Measurements from ENCODE around the gene RERG. TPM values are rescaled to one million over a fixed set of nuclear protein-coding genes. Genes with fewer than 3 reads are reported as not detected.

The RERG gene
- total RNA-seq, 1 donor from 2014 or later, result 0.14 TPM

GRCh38 chr12:15201056-15201455, 20.2 kb downstream of the RERG start:
- no peaks in the 10 kb centered on the region for H3K4me1 ChIP-seq (ENCODE audit: insufficient read depth, low read length)
- H3K27ac ChIP-seq (ENCODE audit: low read depth, low read length), result no peak overlapping the region
- H2AFZ ChIP-seq (ENCODE audit: low read depth, low read length), result no peak overlapping the region
- peaks cover 3% of the 10 kb centered on the region for H3K9me3 Mint-ChIP-seq (ENCODE audit: unreplicated experiment)
- H3K4me2 ChIP-seq (ENCODE audit: low read length), result no peak overlapping the region
- H4K20me1 ChIP-seq (ENCODE audit: insufficient read depth, low read length), result no peaks in the 10 kb centered on the region
- H3K4me3 Mint-ChIP-seq (ENCODE audit: unreplicated experiment), result no peak overlapping the region
- H3K4me1 Mint-ChIP-seq (ENCODE audit: low read depth, unreplicated experiment), result no peaks in the 10 kb centered on the region
- no peaks in the 10 kb centered on the region for H3K36me3 Mint-ChIP-seq (ENCODE audit: low read depth, unreplicated experiment)
- H3K9me3 ChIP-seq (ENCODE audit: insufficient read depth, low read depth, low read length), result no peaks in the 10 kb centered on the region
- no peak for TF ChIP-seq CTCF (IDR thresholded peaks at IDR 0.05; ENCODE audit: insufficient read depth, low read depth, low read length)
- no peak for TF ChIP-seq EZH2 (IDR thresholded peaks at IDR 0.05; ENCODE audit: insufficient read depth, low read length)
- no peaks in the 10 kb centered on the region for H3K36me3 ChIP-seq (ENCODE audit: insufficient read depth, low read length)
- H3K4me3 ChIP-seq (ENCODE audit: insufficient read depth, low read depth, low read length), result no peak overlapping the region
- H3K9ac ChIP-seq (ENCODE audit: low read length), result no peak overlapping the region
- peaks cover 4% of the 10 kb centered on the region for H3K27me3 Mint-ChIP-seq (ENCODE audit: low read depth, unreplicated experiment)
- DNase-seq (ENCODE audit: low read depth) (no peak), FAIRE-seq (no peak)
- no peaks in the 10 kb centered on the region for H3K27me3 ChIP-seq (ENCODE audit: insufficient read depth, low read length)
- H3K79me2 ChIP-seq (ENCODE audit: insufficient read depth, low read length), result no peaks in the 10 kb centered on the region
- H3K27ac Mint-ChIP-seq (ENCODE audit: unreplicated experiment), result no peak overlapping the region

- Mint-ChIP-seq H3K4me1 (ENCODE audit: low read depth, unreplicated experiment) (no peaks in the 10 kb centered on the region), H3K27me3 (ENCODE audit: low read depth, unreplicated experiment) (peaks cover 4% of the 10 kb centered on the region), H3K36me3 (ENCODE audit: low read depth, unreplicated experiment) (no peaks in the 10 kb centered on the region), H3K27ac (ENCODE audit: unreplicated experiment) (no peak overlapping the region), H3K4me3 (ENCODE audit: unreplicated experiment) (no peak overlapping the region), H3K9me3 (ENCODE audit: unreplicated experiment) (peaks cover 3% of the 10 kb centered on the region)
- Histone ChIP-seq H4K20me1 (ENCODE audit: insufficient read depth, low read length) (no peaks in the 10 kb centered on the region), H3K27me3 (ENCODE audit: insufficient read depth, low read length) (no peaks in the 10 kb centered on the region), H3K27ac (ENCODE audit: low read depth, low read length) (no peak overlapping the region), H3K9me3 (ENCODE audit: insufficient read depth, low read depth, low read length) (no peaks in the 10 kb centered on the region), H3K36me3 (ENCODE audit: insufficient read depth, low read length) (no peaks in the 10 kb centered on the region), H2AFZ (ENCODE audit: low read depth, low read length) (no peak overlapping the region), H3K4me3 (ENCODE audit: insufficient read depth, low read depth, low read length) (no peak overlapping the region), H3K4me1 (ENCODE audit: insufficient read depth, low read length) (no peaks in the 10 kb centered on the region), H3K4me2 (ENCODE audit: low read length) (no peak overlapping the region), H3K9ac (ENCODE audit: low read length) (no peak overlapping the region), H3K79me2 (ENCODE audit: insufficient read depth, low read length) (no peaks in the 10 kb centered on the region)
- TF ChIP-seq CTCF (IDR thresholded peaks at IDR 0.05; ENCODE audit: insufficient read depth, low read depth, low read length) (no peak), EZH2 (IDR thresholded peaks at IDR 0.05; ENCODE audit: insufficient read depth, low read length) (no peak)
- DNase-seq (ENCODE audit: low read depth) (no peak), FAIRE-seq (no peak)
These were observed 20.6 kb downstream of the RERG start for GRCh38 chr12:15200641-15201040.

- Histone ChIP-seq H3K4me2 (ENCODE audit: low read length) (no peak overlapping the region), H3K79me2 (ENCODE audit: insufficient read depth, low read length) (no peaks in the 10 kb centered on the region), H3K9ac (ENCODE audit: low read length) (no peak overlapping the region), H2AFZ (ENCODE audit: low read depth, low read length) (no peak overlapping the region), H3K9me3 (ENCODE audit: insufficient read depth, low read depth, low read length) (no peaks in the 10 kb centered on the region), H4K20me1 (ENCODE audit: insufficient read depth, low read length) (no peaks in the 10 kb centered on the region), H3K27me3 (ENCODE audit: insufficient read depth, low read length) (no peaks in the 10 kb centered on the region), H3K4me1 (ENCODE audit: insufficient read depth, low read length) (no peaks in the 10 kb centered on the region), H3K27ac (ENCODE audit: low read depth, low read length) (no peak overlapping the region), H3K36me3 (ENCODE audit: insufficient read depth, low read length) (no peaks in the 10 kb centered on the region), H3K4me3 (ENCODE audit: insufficient read depth, low read depth, low read length) (no peak overlapping the region)
- H3K27me3 Mint-ChIP-seq (ENCODE audit: low read depth, unreplicated experiment), result peaks cover 4% of the 10 kb centered on the region
- H3K27ac Mint-ChIP-seq (ENCODE audit: unreplicated experiment), result no peak overlapping the region
- no peak for DNase-seq (ENCODE audit: low read depth)
- H3K4me3 Mint-ChIP-seq (ENCODE audit: unreplicated experiment), result no peak overlapping the region
- TF ChIP-seq CTCF (IDR thresholded peaks at IDR 0.05; ENCODE audit: insufficient read depth, low read depth, low read length) (no peak), EZH2 (IDR thresholded peaks at IDR 0.05; ENCODE audit: insufficient read depth, low read length) (no peak)
- no peaks in the 10 kb centered on the region for H3K4me1 Mint-ChIP-seq (ENCODE audit: low read depth, unreplicated experiment)
- peaks cover 3% of the 10 kb centered on the region for H3K9me3 Mint-ChIP-seq (ENCODE audit: unreplicated experiment)
- FAIRE-seq, result no peak
- H3K36me3 Mint-ChIP-seq (ENCODE audit: low read depth, unreplicated experiment), result no peaks in the 10 kb centered on the region
These were observed 21.3 kb downstream of the RERG start for GRCh38 chr12:15199930-15200329.

Data from astrocyte (in vitro differentiated cells and primary cell).